Psoas muscle (tissue), 8 donors: ENCODE measurements around the gene SACS. TPM values are rescaled to one million over a fixed set of nuclear protein-coding genes. Genes with fewer than 3 reads are reported as not detected.

Source experiments
- ATAC-seq, 4 donors: fragments of 200-7000 bp; cut with Tn5 transposase; one replicate each; pipeline ENCODE4 v1.9.1; 2020; ENCODE audit warnings: moderate library complexity in 3 of 4, mild to moderate bottlenecking in 2 of 4
- DNase-seq, 2 donors: peaks; one replicate each; pipeline ENCODE4 v3.0.0-alpha.2; 2020
- H3K27ac ChIP-seq: fragments of 200-600 bp; one replicate; pipeline ENCODE4 v1.8.0; 2022
- H3K27me3 ChIP-seq, 3 donors: fragments of 200-600 bp in 1 of 3; one replicate each; pipeline versions ENCODE4 v1.6.1 to v1.8.0; 2013 to 2022; ENCODE audit warnings: low read length in 2 of 3, mild to moderate bottlenecking in 2 of 3, moderate library complexity in 1 of 3; ENCODE audit not compliant: insufficient read depth in 3 of 3
- H3K36me3 ChIP-seq, 2 donors: fragments of 200-600 bp in 1 of 2; one replicate each; pipeline versions ENCODE4 v1.6.1 to v1.8.0; 2013 to 2022; ENCODE audit warnings: low read depth in 1 of 2, mild to moderate bottlenecking in 1 of 2, moderate library complexity in 1 of 2; ENCODE audit not compliant: insufficient read depth in 1 of 2
- H3K4me1 ChIP-seq: fragments of 200-600 bp; one replicate; pipeline ENCODE4 v1.8.0; 2022
- H3K4me3 ChIP-seq: fragments of 200-600 bp; one replicate; pipeline ENCODE4 v1.8.0; 2022; ENCODE audit warnings: mild to moderate bottlenecking
- H3K9me3 ChIP-seq: fragments of 200-600 bp; one replicate; pipeline ENCODE4 v1.8.0; 2022
- CTCF ChIP-seq: fragments of 200-600 bp; IDR thresholded peaks from one replicate; pipeline ENCODE4 v1.8.0; 2022; ENCODE audit warnings: antibody characterized with exemption
- WGBS, 3 donors: extraction: QIAGEN DNeasy Blood & Tissue Kit; methylation state at CpG; one replicate each; pipeline versions ENCODE4 v1.1.6 to v1.1.7; 2013; 5-methylcytosine and 5-hydroxymethylcytosine counted together
- intact Hi-C, 2 donors: fragments of 100-400 bp; cut with DNase I; formaldehyde crosslinking; loops; one replicate each; pipeline versions ENCODE4 v1.11.0 to v1.14.2; 2022
- polyA plus RNA-seq, 3 donors: library from polyadenylated mRNA; stranded (reverse); fragments of 200-250 nt; gene quantifications; one replicate each; pipeline ENCODE4 v1.2.3, GENCODE V29; 2013
- total RNA-seq, 4 donors: library from RNA; stranded (reverse); fragmentation: NEBNext Ultra II Directional in 2 of 4; extraction: Animal tissue kit (Norgen Biotek cat#: 25700) in 2 of 4; gene quantifications; one replicate each; pipeline versions ENCODE4 v1.2.1 to v1.2.4, GENCODE V29; 2021 to 2023
- donor health status: healthy with polysubstance abuse.
- donor health status: DM: no; HTN: no; CAD: no; lungs with moderate emphysema.
- donor health status: Bipolar disorder and iron deficiency.
- donor health status: healthy.
- donor health status: DM: yes; HTN: yes; CAD: no.
- donor health status: DM: no; HTN: no; CAD: no.
- donor health status: DM: no; HTN: no; CAD: no.
- donor health status: DM: yes; HTN: yes; CAD: no.

SACS gene
- total and polyA plus RNA-seq, 7 donors, result 6.3 to 56.1 (median 17.3) TPM

- no peaks in the 10 kb centered on the region for H3K4me1 ChIP-seq
- no peaks in the 10 kb centered on the region for H3K9me3 ChIP-seq
- ATAC-seq (no peak), DNase-seq (no peak)
- H3K27ac ChIP-seq, result no peak overlapping the region
- TF ChIP-seq CTCF, result no peak
- intact Hi-C loops, result no loop called here
- 79 to 84% (median 84%) methylated on average over 6 of the region's 6 CpGs for WGBS, 3 donors
- no peaks in the 10 kb centered on the region for H3K27me3 ChIP-seq
- no peak overlapping the region for H3K4me3 ChIP-seq
- no peaks in the 10 kb centered on the region for H3K36me3 ChIP-seq
Observed at GRCh38 chr13:23399347-23399746, 34.2 kb downstream of the SACS start.

GRCh38 chr13:23394821-23395220 lies 38.7 kb downstream of the SACS start:
- Histone ChIP-seq H3K27me3 (no peaks in the 10 kb centered on the region), H3K27ac (no peak overlapping the region), H3K36me3 (no peaks in the 10 kb centered on the region), H3K9me3 (no peaks in the 10 kb centered on the region), H3K4me3 (no peak overlapping the region), H3K4me1 (peaks cover 21% of the 10 kb centered on the region)
- intact Hi-C loops, result no loop called here
- TF ChIP-seq CTCF, result no peak
- no peak for ATAC-seq
- WGBS, 3 donors, result 92 to 97% (median 93%) methylated on average over 4 of the region's 4 CpGs
- no peak for DNase-seq

GRCh38 chr13:23392925-23393645 lies 40.4 kb downstream of the SACS start:
- no peaks in the 10 kb centered on the region for H3K9me3 ChIP-seq
- H3K4me3 ChIP-seq, result no peak overlapping the region
- peaks cover 35% of the 10 kb centered on the region for H3K4me1 ChIP-seq
- intact Hi-C loops, result no loop called here
- WGBS, 3 donors, result 29 to 39% (median 32%) methylated on average over 9 of the region's 9 CpGs
- H3K27ac ChIP-seq, result peak overlapping the region; percentile 67
- H3K27me3 ChIP-seq, result no peaks in the 10 kb centered on the region
- TF ChIP-seq CTCF, result no peak
- no peaks in the 10 kb centered on the region for H3K36me3 ChIP-seq
- peak; percentile 69 to 75 (median 71) for ATAC-seq
- DNase-seq, result no peak

- Histone ChIP-seq H3K27me3 (no peaks in the 10 kb centered on the region), H3K36me3 (no peaks in the 10 kb centered on the region), H3K4me3 (no peak overlapping the region), H3K9me3 (no peaks in the 10 kb centered on the region), H3K4me1 (peaks cover 35% of the 10 kb centered on the region), H3K27ac (peak overlapping the region; percentile 67)
- TF ChIP-seq CTCF, result no peak
- intact Hi-C loops, result no loop called here
- WGBS, 3 donors, result 53 to 71% (median 62%) methylated on average over 3 of the region's 3 CpGs
- no peak for DNase-seq
- peak in 1 of 4 donors; percentile 3 for ATAC-seq
Observed at GRCh38 chr13:23392313-23392712, 41.2 kb downstream of the SACS start.

- ATAC-seq, result peak; percentile 45 to 74 (median 66)
- intact Hi-C loops, result no loop called here
- TF ChIP-seq CTCF, result no peak
- Histone ChIP-seq H3K36me3 (no peaks in the 10 kb centered on the region), H3K27me3 (no peaks in the 10 kb centered on the region), H3K27ac (peak overlapping the region; percentile 67), H3K4me1 (peaks cover 35% of the 10 kb centered on the region), H3K9me3 (no peaks in the 10 kb centered on the region), H3K4me3 (no peak overlapping the region)
- WGBS, 3 donors, result 80 to 86% (median 84%) methylated on average over 6 of the region's 6 CpGs
- no peak for DNase-seq
Observed at GRCh38 chr13:23391752-23392151, 41.8 kb downstream of the SACS start.
